CD14-positive monocyte (primary cell): Measurements from ENCODE around the gene FAM149B1. TPM values are rescaled to one million over a fixed set of nuclear protein-coding genes. Genes with fewer than 3 reads are reported as not detected.

Source experiments
- DNase-seq, 3 donors: peaks; one replicate each; pipeline ENCODE4 v3.0.0-alpha.2; 2011 to 2022
- H2AFZ ChIP-seq: 2 replicates; pipeline ENCODE4 v1.6.0; 2012; ENCODE audit warnings: mild to moderate bottlenecking, low read depth, low read length, inconsistent platforms; ENCODE audit not compliant: insufficient read depth, poor library complexity, severe bottlenecking
- H3K27ac ChIP-seq, 2 donors: 1 replicate in 1 of 2; 2 replicates in 1 of 2; pipeline ENCODE4 v1.5.1; 2012 to 2013; ENCODE audit warnings: low read length in 2 of 2, control low read depth in 1 of 2, inconsistent platforms in 1 of 2, low read depth in 1 of 2, mild to moderate bottlenecking in 1 of 2
- H3K27me3 ChIP-seq, 2 donors: one replicate each; pipeline versions ENCODE4 v1.6.0 to v1.6.1; 2011 to 2013; ENCODE audit warnings: low read length in 2 of 2; ENCODE audit not compliant: control insufficient read depth in 2 of 2, insufficient read depth in 2 of 2
- H3K36me3 ChIP-seq, 2 donors: replicated peaks in 1 of 2; 1 replicate in 1 of 2; 2 replicates in 1 of 2; pipeline versions ENCODE4 v1.5.1 to v1.6.1; 2012 to 2013; ENCODE audit warnings: low read length in 2 of 2, control low read depth in 1 of 2, inconsistent platforms in 1 of 2, mild to moderate bottlenecking in 1 of 2; ENCODE audit not compliant: insufficient read depth in 2 of 2, control insufficient read depth in 1 of 2
- H3K4me1 ChIP-seq, 2 donors: 1 replicate in 1 of 2; 2 replicates in 1 of 2; pipeline versions ENCODE4 v1.5.1 to v1.6.1; 2012 to 2013; ENCODE audit warnings: low read length in 2 of 2, control low read depth in 1 of 2, inconsistent platforms in 1 of 2, mild to moderate bottlenecking in 1 of 2, moderate library complexity in 1 of 2; ENCODE audit not compliant: insufficient read depth in 2 of 2, control insufficient read depth in 1 of 2
- H3K4me2 ChIP-seq: replicated peaks from 2 replicates; pipeline ENCODE3; 2012; ENCODE audit warnings: low read length, moderate library complexity, mild to moderate bottlenecking; ENCODE audit not compliant: poor library complexity, severe bottlenecking; ENCODE audit errors: extremely low read depth
- H3K4me3 ChIP-seq, 3 experiments: fragments of 200-600 bp in 1 of 3; sonication (generic) in 1 of 3; replicated peaks in 1 of 3; 1 replicate in 2 of 3; 2 replicates in 1 of 3; pipeline ENCODE4 v1.5.1; 2011 to 2013; ENCODE audit warnings: low read length in 3 of 3, mild to moderate bottlenecking in 3 of 3, control low read depth in 2 of 3, low read depth in 2 of 3, inconsistent platforms in 1 of 3, moderate library complexity in 1 of 3
- H3K79me2 ChIP-seq: 2 replicates; pipeline ENCODE4 v1.6.0; 2012; ENCODE audit warnings: mild to moderate bottlenecking, control low read depth, inconsistent platforms, low read length, moderate library complexity; ENCODE audit not compliant: insufficient read depth
- H3K9ac ChIP-seq: 2 replicates; pipeline ENCODE4 v1.6.0; 2017; ENCODE audit warnings: low read length, mild to moderate bottlenecking; ENCODE audit not compliant: insufficient read depth, poor library complexity, severe bottlenecking
- H3K9me3 ChIP-seq, 2 donors: replicated peaks in 1 of 2; 1 replicate in 1 of 2; 2 replicates in 1 of 2; pipeline versions ENCODE4 v1.5.1 to v1.6.1; 2012 to 2013; ENCODE audit warnings: low read length in 2 of 2, control low read depth in 1 of 2; ENCODE audit not compliant: control insufficient read depth in 1 of 2, insufficient read depth in 1 of 2
- H4K20me1 ChIP-seq: 2 replicates; pipeline ENCODE4 v1.6.0; 2012; ENCODE audit warnings: mild to moderate bottlenecking, low read length, control low read depth, moderate library complexity; ENCODE audit not compliant: insufficient read depth
- H3K27ac Mint-ChIP-seq, 7 donors: one replicate each; pipeline ENCODE4 v1.8.0; 2020; ENCODE audit warnings: mild to moderate bottlenecking in 7 of 7, mixed read lengths in 7 of 7, moderate library complexity in 6 of 7, inconsistent platforms in 2 of 7
- H3K27me3 Mint-ChIP-seq, 3 donors: one replicate each; pipeline ENCODE4 v1.8.0; 2021 to 2022; ENCODE audit warnings: low read depth in 3 of 3, mild to moderate bottlenecking in 3 of 3, mixed read lengths in 3 of 3, moderate library complexity in 3 of 3, inconsistent platforms in 1 of 3
- H3K36me3 Mint-ChIP-seq, 2 donors: one replicate each; pipeline ENCODE4 v1.8.0; 2020; ENCODE audit warnings: mixed read lengths in 2 of 2, inconsistent platforms in 1 of 2, mild to moderate bottlenecking in 1 of 2
- H3K4me1 Mint-ChIP-seq: one replicate; pipeline ENCODE4 v1.8.0; 2020; ENCODE audit warnings: mild to moderate bottlenecking, mixed read lengths
- H3K4me3 Mint-ChIP-seq, 2 donors: one replicate each; pipeline ENCODE4 v1.8.0; 2020; ENCODE audit warnings: mild to moderate bottlenecking in 2 of 2, mixed read lengths in 2 of 2, moderate library complexity in 1 of 2
- H3K9me3 Mint-ChIP-seq, 7 donors: one replicate each; pipeline ENCODE4 v1.8.0; 2020 to 2022; ENCODE audit warnings: mixed read lengths in 7 of 7, mild to moderate bottlenecking in 6 of 7, moderate library complexity in 6 of 7, inconsistent platforms in 2 of 7
- CTCF ChIP-seq: fragments of 200-600 bp; IDR thresholded peaks from one replicate; pipeline ENCODE4 v1.8.0; 2022; ENCODE audit warnings: antibody characterized with exemption, mild to moderate bottlenecking
- WGBS: methylation state at CpG from one replicate; pipeline ENCODE4 v1.1.5; 2013; ENCODE audit warnings: missing lambda C conversion rate; ENCODE audit not compliant: insufficient coverage; 5-methylcytosine and 5-hydroxymethylcytosine counted together
- intact Hi-C, 2 donors: fragments of 100-400 bp; cut with micrococcal nuclease; formaldehyde crosslinking; loops; one replicate each; pipeline versions ENCODE4 v1.15.0 to v1.15.1; 2023
- polyA plus RNA-seq, 3 donors: library from polyadenylated mRNA; depleted of rRNA in 1 of 3; unstranded in 2 of 3; stranded (reverse) in 1 of 3; fragments of 300-500 nt in 2 of 3; fragments of >200 nt in 1 of 3; fragmentation: Illumina TruSeq in 2 of 3; gene quantifications; 1 replicate in 2 of 3; 2 replicates in 1 of 3; pipeline ENCODE4 v1.2.3, GENCODE V29; 2012 to 2021

FAM149B1 gene
- polyA plus RNA-seq, 3 donors = 2.6 to 19.3 (median 2.6) TPM

GRCh38 chr10:73234695-73235094, 66.8 kb downstream of the FAM149B1 start:
- Histone ChIP-seq H3K27me3 (no peaks in the 10 kb centered on the region), H3K27ac (no peak overlapping the region), H3K36me3 (peaks cover 35 to 84% of the 10 kb centered on the region in 2 donors), H3K4me2 (no peak overlapping the region), H3K4me3 (no peak overlapping the region), H3K79me2 (no peaks in the 10 kb centered on the region), H3K9ac (no peak overlapping the region), H3K4me1 (peaks cover 8% of the 10 kb centered on the region in 2 donors), H2AFZ (no peak overlapping the region), H3K9me3 (no peaks in the 10 kb centered on the region), H4K20me1 (no peaks in the 10 kb centered on the region)
- Mint-ChIP-seq H3K9me3 (no peaks in the 10 kb centered on the region), H3K27me3 (no peaks in the 10 kb centered on the region), H3K27ac (no peak overlapping the region), H3K4me3 (no peak overlapping the region), H3K36me3 (peaks cover 38 to 67% of the 10 kb centered on the region in 2 donors), H3K4me1 (peaks cover 11% of the 10 kb centered on the region)
- TF ChIP-seq CTCF = no peak
- no peak for DNase-seq
- WGBS = no CpG with 5 or more reads among the region's 7 CpGs
- intact Hi-C loops = no loop called here

DNA sequence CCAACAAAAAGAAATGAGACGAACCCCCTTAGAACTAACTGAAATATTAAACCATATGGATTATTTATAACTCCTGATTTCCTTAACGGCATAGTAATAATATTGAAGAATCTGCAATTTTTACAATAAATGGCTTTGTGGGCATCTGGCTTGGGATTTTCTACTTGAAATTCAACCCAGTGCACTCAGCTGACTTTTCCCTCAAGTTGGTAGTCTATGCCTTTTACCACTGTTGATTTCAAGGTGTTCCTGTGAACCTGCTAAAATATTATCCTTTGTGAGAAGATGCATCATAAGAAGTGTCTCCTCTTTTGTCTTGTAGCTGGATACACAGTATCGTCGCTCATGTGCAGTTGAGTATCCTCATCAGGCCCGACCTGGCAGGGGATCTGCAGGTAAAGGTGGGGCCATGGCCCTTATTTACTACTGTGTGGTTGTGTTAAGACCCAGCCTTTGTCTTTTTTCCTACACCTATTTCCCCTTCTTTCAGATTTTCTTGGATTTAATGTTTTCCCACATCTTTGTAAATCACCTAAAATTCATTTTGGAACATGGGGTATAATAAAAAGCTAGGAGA, 71.2 kb downstream of the FAM149B1 start:
- Histone ChIP-seq H3K4me1 (peaks cover 5 to 9% of the 10 kb centered on the region in 2 donors), H3K27ac (no peak overlapping the region), H3K9me3 (no peaks in the 10 kb centered on the region), H3K4me2 (no peak overlapping the region), H4K20me1 (no peaks in the 10 kb centered on the region), H3K36me3 (peaks cover 45 to 95% of the 10 kb centered on the region in 2 donors), H3K9ac (no peak overlapping the region), H3K4me3 (no peak overlapping the region), H2AFZ (no peak overlapping the region), H3K79me2 (peaks cover 13% of the 10 kb centered on the region), H3K27me3 (no peaks in the 10 kb centered on the region)
- H3K4me3 Mint-ChIP-seq = no peak overlapping the region
- no peak overlapping the region for H3K27ac Mint-ChIP-seq
- H3K4me1 Mint-ChIP-seq = peaks cover 7% of the 10 kb centered on the region
- WGBS = no CpG with 5 or more reads among the region's 5 CpGs
- intact Hi-C loops = no loop called here
- peaks cover 50 to 73% of the 10 kb centered on the region in 2 donors for H3K36me3 Mint-ChIP-seq
- H3K9me3 Mint-ChIP-seq = no peaks in the 10 kb centered on the region
- TF ChIP-seq CTCF = no peak
- DNase-seq = no peak
- no peaks in the 10 kb centered on the region for H3K27me3 Mint-ChIP-seq
